Panc1 (cell line): Measurements from ENCODE around the gene PRMT9. TPM values are rescaled to one million over a fixed set of nuclear protein-coding genes. Genes with fewer than 3 reads are reported as not detected.

ENCODE experiments used
- ATAC-seq: fragments of 200-7000 bp; cut with Tn5 transposase; 2 replicates; pipeline ENCODE4 v1.9.1; 2020; ENCODE audit warnings: mild to moderate bottlenecking, moderate library complexity
- BruUV-seq: library from RNA; stranded (reverse); fragments of 400-500 nt; replicated peaks from 2 replicates; lab custom pipeline; 2021; lab: Mats Ljungman, UMichigan
- CTCF ChIA-PET: fragments of 300-600 bp; sonication (Branson Sonifier 250); formaldehyde crosslinking; loops from one replicate; lab custom pipeline; 2022; ENCODE audit warnings: antibody characterized with exemption; lab: Charles Lee
- POLR2A ChIA-PET: fragments of 300-600 bp; sonication (Branson Sonifier 250); formaldehyde crosslinking; loops from one replicate; lab custom pipeline; 2022; ENCODE audit warnings: antibody characterized with exemption; lab: Charles Lee
- DNase-seq: peaks from one replicate; pipeline ENCODE4 v3.0.0-alpha.2; 2010; ENCODE audit warnings: low read depth, low spot score
- H3K27ac ChIP-seq: 2 replicates; pipeline ENCODE4 v1.5.1; 2011; ENCODE audit warnings: mild to moderate bottlenecking, low read length, inconsistent platforms
- H3K27me3 ChIP-seq: fragments of 200-500 bp; sonication (Bioruptor generic); 2 replicates; pipeline ENCODE4 v1.6.0; 2014; ENCODE audit warnings: low read length, inconsistent platforms; ENCODE audit not compliant: control insufficient read depth, insufficient read depth
- H3K36me3 ChIP-seq: fragments of 200-500 bp; sonication (Bioruptor generic); 2 replicates; pipeline ENCODE4 v1.5.1; 2014; ENCODE audit warnings: inconsistent platforms, mild to moderate bottlenecking, low read length, moderate library complexity; ENCODE audit not compliant: control insufficient read depth, insufficient read depth
- H3K4me1 ChIP-seq: 2 replicates; pipeline ENCODE4 v1.5.1; 2011; ENCODE audit warnings: inconsistent platforms, mild to moderate bottlenecking, low read length, moderate library complexity; ENCODE audit not compliant: control insufficient read depth, insufficient read depth
- H3K4me3 ChIP-seq, 2 experiments: 2 replicates each; pipeline ENCODE4 v1.5.1; 2011 to 2012; ENCODE audit warnings: low read depth in 2 of 2, low read length in 2 of 2, mild to moderate bottlenecking in 2 of 2, inconsistent platforms in 1 of 2, moderate library complexity in 1 of 2
- H3K9me3 ChIP-seq: fragments of 200-500 bp; sonication (Bioruptor generic); 2 replicates; pipeline ENCODE4 v1.5.1; 2014; ENCODE audit warnings: low read depth, mild to moderate bottlenecking, inconsistent platforms, low read length, moderate library complexity; ENCODE audit not compliant: control insufficient read depth, insufficient read depth
- POLR2AphosphoS5 ChIP-seq: IDR thresholded peaks from 2 replicates; pipeline ENCODE4 v1.6.1; 2012; ENCODE audit warnings: mild to moderate bottlenecking, low read depth, low read length, moderate library complexity
- SIN3A ChIP-seq: IDR thresholded peaks from 2 replicates; pipeline ENCODE4 v1.6.1; 2012; ENCODE audit warnings: low read depth, mild to moderate bottlenecking, low read length, moderate library complexity, borderline replicate concordance; ENCODE audit not compliant: insufficient read depth
- TCF7L2 ChIP-seq: IDR thresholded peaks from 2 replicates; pipeline ENCODE4 v1.6.1; 2011; ENCODE audit warnings: mild to moderate bottlenecking, low read depth, low read length, inconsistent platforms
- in situ Hi-C: cut with HindIII; loops from 2 replicates; pipeline ENCODE4 v1.10.0; 2016; ENCODE audit warnings: low sequenced_read_pairs, low pct_unique_long_range_greater_than_20kb
- intact Hi-C: fragments of 100-400 bp; cut with micrococcal nuclease; formaldehyde crosslinking; loops from one replicate; pipeline ENCODE4 v1.10.0; 2022; ENCODE audit not compliant: unreplicated experiment
- total RNA-seq: library from RNA; stranded (reverse); gene quantifications from one replicate; pipeline ENCODE4 v1.2.1, GENCODE V29; 2021; ENCODE audit not compliant: unreplicated experiment
- TF ChIP-seq, protein P1 (sequence below), 2 experiments: IDR thresholded peaks; 2 replicates each; pipeline ENCODE4 v1.6.1; 2011 to 2012; ENCODE audit warnings: low read depth in 2 of 2, control low read depth in 1 of 2, low read length in 1 of 2, mild to moderate bottlenecking in 1 of 2, moderate library complexity in 1 of 2; ENCODE audit not compliant: insufficient read depth in 1 of 2
- TF ChIP-seq, protein P2 (sequence below): fragments of 450-650 bp; IDR thresholded peaks from 2 replicates; pipeline ENCODE4 v1.5.1; 2017; ENCODE audit warnings: mild to moderate bottlenecking

The PRMT9 gene
- total RNA-seq, 1 experiment from 2014 or later: 4.4 TPM

DNA sequence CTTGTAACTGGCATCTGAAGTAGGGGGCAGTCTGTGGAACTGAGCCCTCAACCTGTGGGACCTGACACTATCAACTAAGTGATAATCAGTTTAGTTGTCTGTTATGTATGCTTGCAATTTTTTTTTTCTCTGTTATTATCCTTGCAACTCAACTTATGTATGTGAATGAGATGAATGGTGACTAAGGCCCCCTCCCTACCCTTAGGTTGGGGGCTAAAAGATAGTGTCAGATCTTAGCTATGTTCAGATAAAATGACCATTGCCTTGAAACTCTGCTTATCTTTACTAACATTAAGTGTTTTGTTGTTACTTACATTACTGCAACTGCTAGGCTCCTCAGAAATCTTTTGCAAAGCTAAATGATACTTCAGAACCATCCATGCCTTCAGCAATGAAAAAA is 35.3 kb downstream of the PRMT9 start:
- ATAC-seq (no peak), DNase-seq (no peak)
- Histone ChIP-seq H3K27me3 (no peaks in the 10 kb centered on the region), H3K36me3 (no peaks in the 10 kb centered on the region), H3K9me3 (no peaks in the 10 kb centered on the region), H3K27ac (no peak overlapping the region), H3K4me3 (no peak overlapping the region), H3K4me1 (no peaks in the 10 kb centered on the region)
- ChIA-PET CTCF (no interaction called here), POLR2A (no interaction called here)
- intact Hi-C loops (no loop called here), in situ Hi-C loops (no loop called here)
- BruUV-seq: no TSS peak
- no peak for TF ChIP-seq SIN3A
- TF ChIP-seq TCF7L2: no peak
- TF ChIP-seq POLR2AphosphoS5: no peak
- TF ChIP-seq, protein P1, sequence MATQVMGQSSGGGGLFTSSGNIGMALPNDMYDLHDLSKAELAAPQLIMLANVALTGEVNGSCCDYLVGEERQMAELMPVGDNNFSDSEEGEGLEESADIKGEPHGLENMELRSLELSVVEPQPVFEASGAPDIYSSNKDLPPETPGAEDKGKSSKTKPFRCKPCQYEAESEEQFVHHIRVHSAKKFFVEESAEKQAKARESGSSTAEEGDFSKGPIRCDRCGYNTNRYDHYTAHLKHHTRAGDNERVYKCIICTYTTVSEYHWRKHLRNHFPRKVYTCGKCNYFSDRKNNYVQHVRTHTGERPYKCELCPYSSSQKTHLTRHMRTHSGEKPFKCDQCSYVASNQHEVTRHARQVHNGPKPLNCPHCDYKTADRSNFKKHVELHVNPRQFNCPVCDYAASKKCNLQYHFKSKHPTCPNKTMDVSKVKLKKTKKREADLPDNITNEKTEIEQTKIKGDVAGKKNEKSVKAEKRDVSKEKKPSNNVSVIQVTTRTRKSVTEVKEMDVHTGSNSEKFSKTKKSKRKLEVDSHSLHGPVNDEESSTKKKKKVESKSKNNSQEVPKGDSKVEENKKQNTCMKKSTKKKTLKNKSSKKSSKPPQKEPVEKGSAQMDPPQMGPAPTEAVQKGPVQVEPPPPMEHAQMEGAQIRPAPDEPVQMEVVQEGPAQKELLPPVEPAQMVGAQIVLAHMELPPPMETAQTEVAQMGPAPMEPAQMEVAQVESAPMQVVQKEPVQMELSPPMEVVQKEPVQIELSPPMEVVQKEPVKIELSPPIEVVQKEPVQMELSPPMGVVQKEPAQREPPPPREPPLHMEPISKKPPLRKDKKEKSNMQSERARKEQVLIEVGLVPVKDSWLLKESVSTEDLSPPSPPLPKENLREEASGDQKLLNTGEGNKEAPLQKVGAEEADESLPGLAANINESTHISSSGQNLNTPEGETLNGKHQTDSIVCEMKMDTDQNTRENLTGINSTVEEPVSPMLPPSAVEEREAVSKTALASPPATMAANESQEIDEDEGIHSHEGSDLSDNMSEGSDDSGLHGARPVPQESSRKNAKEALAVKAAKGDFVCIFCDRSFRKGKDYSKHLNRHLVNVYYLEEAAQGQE (IDR thresholded peaks at IDR 0.05; ENCODE audit: insufficient read depth in 1 of 2, low read depth in 2 of 2, low read length in 1 of 2): no peak
- TF ChIP-seq, protein P2, sequence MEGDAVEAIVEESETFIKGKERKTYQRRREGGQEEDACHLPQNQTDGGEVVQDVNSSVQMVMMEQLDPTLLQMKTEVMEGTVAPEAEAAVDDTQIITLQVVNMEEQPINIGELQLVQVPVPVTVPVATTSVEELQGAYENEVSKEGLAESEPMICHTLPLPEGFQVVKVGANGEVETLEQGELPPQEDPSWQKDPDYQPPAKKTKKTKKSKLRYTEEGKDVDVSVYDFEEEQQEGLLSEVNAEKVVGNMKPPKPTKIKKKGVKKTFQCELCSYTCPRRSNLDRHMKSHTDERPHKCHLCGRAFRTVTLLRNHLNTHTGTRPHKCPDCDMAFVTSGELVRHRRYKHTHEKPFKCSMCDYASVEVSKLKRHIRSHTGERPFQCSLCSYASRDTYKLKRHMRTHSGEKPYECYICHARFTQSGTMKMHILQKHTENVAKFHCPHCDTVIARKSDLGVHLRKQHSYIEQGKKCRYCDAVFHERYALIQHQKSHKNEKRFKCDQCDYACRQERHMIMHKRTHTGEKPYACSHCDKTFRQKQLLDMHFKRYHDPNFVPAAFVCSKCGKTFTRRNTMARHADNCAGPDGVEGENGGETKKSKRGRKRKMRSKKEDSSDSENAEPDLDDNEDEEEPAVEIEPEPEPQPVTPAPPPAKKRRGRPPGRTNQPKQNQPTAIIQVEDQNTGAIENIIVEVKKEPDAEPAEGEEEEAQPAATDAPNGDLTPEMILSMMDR: no peak

DNA sequence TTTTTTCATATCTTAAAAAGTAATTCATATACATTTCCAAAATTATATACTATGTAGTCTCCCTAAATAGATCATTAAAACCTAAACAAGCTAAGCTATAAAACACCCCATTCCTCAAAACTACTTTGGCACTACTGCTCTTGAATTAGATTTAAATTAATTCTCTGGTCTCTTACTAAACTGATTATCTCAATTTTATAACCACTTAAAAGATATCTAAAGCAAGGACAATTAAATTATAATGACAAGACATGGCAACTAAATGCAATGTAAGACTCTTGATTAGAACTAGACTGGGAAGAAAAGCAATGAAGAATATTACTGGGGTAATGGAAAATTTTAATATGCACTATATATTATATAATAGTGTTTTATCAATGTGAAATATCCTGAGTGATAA is 38.9 kb downstream of the PRMT9 start:
- no peak for DNase-seq
- no peaks in the 10 kb centered on the region for H3K9me3 ChIP-seq
- intact Hi-C loops (no loop called here), in situ Hi-C loops (no loop called here)
- H3K27ac ChIP-seq: no peak overlapping the region
- TF ChIP-seq TCF7L2: no peak
- TF ChIP-seq, protein P1 (IDR thresholded peaks at IDR 0.05; ENCODE audit: insufficient read depth in 1 of 2, low read depth in 2 of 2, low read length in 1 of 2): no peak
- no peak for TF ChIP-seq SIN3A
- no peak for TF ChIP-seq POLR2AphosphoS5
- TF ChIP-seq, protein P2: no peak
- H3K4me3 ChIP-seq: no peak overlapping the region
- no peaks in the 10 kb centered on the region for H3K27me3 ChIP-seq
- POLR2A ChIA-PET: no interaction called here
- no peaks in the 10 kb centered on the region for H3K36me3 ChIP-seq
- no peaks in the 10 kb centered on the region for H3K4me1 ChIP-seq
- no TSS peak for BruUV-seq
- CTCF ChIA-PET: no interaction called here
- no peak for ATAC-seq
